ENCODE data around the gene PPP1R16B. TPM values are rescaled to one million over a fixed set of nuclear protein-coding genes. Genes with fewer than 3 reads are reported as not detected.

PPP1R16B gene
- total and polyA plus RNA-seq, 4 donors: 22.0 to 55.2 (median 37.8) TPM

DNA sequence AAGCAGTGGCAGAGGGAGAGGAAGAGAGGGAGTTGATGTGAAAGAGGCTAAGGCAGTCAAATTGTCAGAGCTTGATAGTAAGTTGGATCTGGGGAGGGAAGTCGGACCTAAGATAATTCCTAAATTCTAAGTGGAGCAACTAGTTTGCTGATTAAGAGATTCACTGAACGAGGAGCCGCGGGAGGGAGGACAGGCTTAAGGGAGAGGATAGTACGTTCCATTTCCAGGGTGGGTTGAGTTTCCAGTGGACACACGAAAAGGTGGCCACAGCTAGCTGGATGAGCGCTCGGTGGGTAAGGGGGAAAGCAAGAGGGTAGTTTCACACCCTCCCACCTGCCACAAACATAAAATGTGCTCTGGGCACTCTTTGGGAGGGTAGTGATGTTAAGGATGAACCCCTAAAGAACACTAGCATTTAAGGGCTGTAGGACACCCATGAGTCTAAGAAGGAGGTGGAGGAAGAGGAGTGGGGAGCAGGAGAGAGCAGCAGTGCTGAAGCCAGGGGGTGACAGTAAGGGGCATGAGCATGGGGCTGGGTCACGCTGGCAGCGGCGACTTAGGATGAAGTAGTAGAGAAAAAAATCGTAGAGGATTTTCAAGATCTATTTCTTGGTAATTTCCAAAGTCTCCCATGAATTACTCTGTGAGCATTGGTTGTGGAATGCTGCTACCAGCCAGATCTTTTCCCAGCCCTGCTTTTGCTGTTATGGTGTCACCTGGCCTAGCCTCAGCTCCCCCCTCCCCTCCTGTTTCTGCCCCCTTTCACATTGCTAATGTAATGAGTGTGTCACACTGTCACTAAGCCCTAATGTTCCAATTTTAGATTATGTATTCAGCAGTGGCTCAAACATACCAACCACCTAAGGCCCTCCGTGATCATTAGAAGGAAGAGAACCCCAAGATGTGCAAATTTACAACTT is 35.9 kb upstream of the PPP1R16B start:
- Histone ChIP-seq H3K4me3 (ENCODE audit: low read depth, low read length) (no peak overlapping the region), H3K27me3 (ENCODE audit: control insufficient read depth, insufficient read depth, low read length) (no peaks in the 10 kb centered on the region), H3K4me1 (ENCODE audit: control insufficient read depth, insufficient read depth, low read length) (no peaks in the 10 kb centered on the region), H3K36me3 (ENCODE audit: control insufficient read depth, insufficient read depth, low read length) (peaks cover 73% of the 10 kb centered on the region), H3K27ac (ENCODE audit: low read depth, low read length) (no peak overlapping the region), H3K9me3 (ENCODE audit: control insufficient read depth, insufficient read depth, low read length) (no peaks in the 10 kb centered on the region)
- 87% methylated on average over 6 of the region's 13 CpGs for WGBS (ENCODE audit: insufficient coverage)
- no peak for DNase-seq (ENCODE audit: low read depth in 4 of 6, low spot score in 6 of 6)

GRCh38 chr20:38770546-38770945 is 35.0 kb upstream of the PPP1R16B start:
- Histone ChIP-seq H3K27me3 (ENCODE audit: control insufficient read depth, insufficient read depth, low read length) (no peaks in the 10 kb centered on the region), H3K9me3 (ENCODE audit: control insufficient read depth, insufficient read depth, low read length) (no peaks in the 10 kb centered on the region), H3K36me3 (ENCODE audit: control insufficient read depth, insufficient read depth, low read length) (peaks cover 71% of the 10 kb centered on the region), H3K27ac (ENCODE audit: low read depth, low read length) (no peak overlapping the region), H3K4me1 (ENCODE audit: control insufficient read depth, insufficient read depth, low read length) (no peaks in the 10 kb centered on the region), H3K4me3 (ENCODE audit: low read depth, low read length) (no peak overlapping the region)
- 81% methylated on average over 2 of the region's 3 CpGs for WGBS (ENCODE audit: insufficient coverage)
- DNase-seq (ENCODE audit: low read depth in 4 of 6, low spot score in 6 of 6): no peak

DNA sequence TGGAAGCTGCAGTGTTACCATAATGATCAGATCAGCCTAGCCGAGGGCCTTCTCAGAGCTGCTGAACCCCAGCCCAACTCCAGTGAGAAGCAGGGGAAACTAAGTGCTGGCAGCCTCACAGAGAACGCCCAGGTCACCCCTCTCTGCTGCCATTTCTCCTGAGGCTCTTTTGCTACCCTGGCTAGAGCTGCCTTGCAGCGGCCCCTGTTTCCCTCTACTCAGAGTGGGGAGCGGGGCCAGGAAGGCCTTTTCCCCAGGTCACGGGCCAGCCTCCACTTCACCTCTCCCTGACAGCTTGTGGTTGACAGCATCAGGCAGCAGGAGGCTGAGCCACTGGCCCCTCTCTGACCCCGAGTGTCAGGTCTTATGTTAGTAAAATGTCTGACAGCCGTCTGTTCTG is 34.5 kb upstream of the PPP1R16B start:
- DNase-seq (ENCODE audit: low read depth in 4 of 6, low spot score in 6 of 6): no peak
- 87% methylated on average over 7 of the region's 7 CpGs for WGBS (ENCODE audit: insufficient coverage)
- Histone ChIP-seq H3K27me3 (ENCODE audit: control insufficient read depth, insufficient read depth, low read length) (no peaks in the 10 kb centered on the region), H3K4me1 (ENCODE audit: control insufficient read depth, insufficient read depth, low read length) (no peaks in the 10 kb centered on the region), H3K4me3 (ENCODE audit: low read depth, low read length) (no peak overlapping the region), H3K36me3 (ENCODE audit: control insufficient read depth, insufficient read depth, low read length) (peaks cover 71% of the 10 kb centered on the region), H3K9me3 (ENCODE audit: control insufficient read depth, insufficient read depth, low read length) (no peaks in the 10 kb centered on the region), H3K27ac (ENCODE audit: low read depth, low read length) (no peak overlapping the region)

DNA sequence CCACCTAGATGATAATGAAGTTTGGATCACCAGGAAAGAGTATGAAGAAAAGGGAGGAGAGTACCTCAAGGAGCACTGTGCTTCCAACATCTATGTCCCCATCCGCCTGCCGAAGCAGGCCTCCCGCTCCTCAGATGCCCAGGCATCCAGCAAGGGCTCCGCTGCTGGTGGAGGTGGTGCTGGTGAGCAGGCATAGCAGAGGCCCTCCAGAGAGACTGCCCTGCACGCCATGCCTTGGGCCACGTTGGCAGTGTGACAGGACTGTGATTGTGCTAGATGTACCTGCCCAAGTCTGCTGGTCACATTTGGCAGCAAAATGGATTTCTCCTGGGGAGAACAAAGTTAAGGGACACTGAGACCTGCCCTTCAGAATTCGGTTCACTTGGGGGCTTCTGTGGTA is 33.9 kb upstream of the PPP1R16B start:
- Histone ChIP-seq H3K9me3 (ENCODE audit: control insufficient read depth, insufficient read depth, low read length) (no peaks in the 10 kb centered on the region), H3K36me3 (ENCODE audit: control insufficient read depth, insufficient read depth, low read length) (peaks cover 72% of the 10 kb centered on the region), H3K27ac (ENCODE audit: low read depth, low read length) (no peak overlapping the region), H3K27me3 (ENCODE audit: control insufficient read depth, insufficient read depth, low read length) (no peaks in the 10 kb centered on the region), H3K4me1 (ENCODE audit: control insufficient read depth, insufficient read depth, low read length) (no peaks in the 10 kb centered on the region), H3K4me3 (ENCODE audit: low read depth, low read length) (no peak overlapping the region)
- 96% methylated on average over 7 of the region's 7 CpGs for WGBS (ENCODE audit: insufficient coverage)
- no peak for DNase-seq (ENCODE audit: low read depth in 4 of 6, low spot score in 6 of 6)

DNA sequence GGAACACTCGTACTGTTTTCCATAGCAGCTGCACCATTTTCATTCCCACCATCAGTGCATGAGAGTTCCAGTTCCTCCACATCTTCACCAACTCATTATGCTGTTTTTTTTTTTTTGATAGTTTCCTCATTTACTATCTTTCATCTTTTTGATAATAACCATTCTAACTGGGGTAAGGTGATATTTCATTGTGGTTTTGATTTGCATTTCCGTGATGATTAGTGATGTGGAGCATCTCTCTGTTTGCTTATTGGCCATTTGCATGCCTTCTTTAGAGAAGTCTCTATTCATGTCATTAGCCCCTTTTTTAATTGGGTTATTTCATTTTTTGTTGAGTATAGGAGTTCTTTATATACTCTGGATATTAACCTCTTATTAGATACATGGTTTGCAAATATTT is 31.3 kb upstream of the PPP1R16B start:
- H3K4me3 ChIP-seq (ENCODE audit: low read depth, low read length): no peak overlapping the region
- H3K9me3 ChIP-seq (ENCODE audit: control insufficient read depth, insufficient read depth, low read length): no peaks in the 10 kb centered on the region
- H3K27ac ChIP-seq (ENCODE audit: low read depth, low read length): no peak overlapping the region
- no peak for DNase-seq (ENCODE audit: low read depth in 4 of 6, low spot score in 6 of 6)
- H3K36me3 ChIP-seq (ENCODE audit: control insufficient read depth, insufficient read depth, low read length): peaks cover 58% of the 10 kb centered on the region
- WGBS (ENCODE audit: insufficient coverage): no CpG with 5 or more reads among the region's 2 CpGs
- no peaks in the 10 kb centered on the region for H3K27me3 ChIP-seq (ENCODE audit: control insufficient read depth, insufficient read depth, low read length)
- no peaks in the 10 kb centered on the region for H3K4me1 ChIP-seq (ENCODE audit: control insufficient read depth, insufficient read depth, low read length)

- no peak for DNase-seq (ENCODE audit: low read depth in 4 of 6, low spot score in 6 of 6)
- Histone ChIP-seq H3K27me3 (ENCODE audit: control insufficient read depth, insufficient read depth, low read length) (no peaks in the 10 kb centered on the region), H3K9me3 (ENCODE audit: control insufficient read depth, insufficient read depth, low read length) (no peaks in the 10 kb centered on the region), H3K27ac (ENCODE audit: low read depth, low read length) (no peak overlapping the region), H3K4me1 (ENCODE audit: control insufficient read depth, insufficient read depth, low read length) (no peaks in the 10 kb centered on the region), H3K4me3 (ENCODE audit: low read depth, low read length) (no peak overlapping the region), H3K36me3 (ENCODE audit: control insufficient read depth, insufficient read depth, low read length) (peaks cover 40% of the 10 kb centered on the region)
- 97% methylated on average over 6 of the region's 11 CpGs for WGBS (ENCODE audit: insufficient coverage)
These were observed 29.1 kb upstream of the PPP1R16B start for GRCh38 chr20:38776363-38776762.

DNA sequence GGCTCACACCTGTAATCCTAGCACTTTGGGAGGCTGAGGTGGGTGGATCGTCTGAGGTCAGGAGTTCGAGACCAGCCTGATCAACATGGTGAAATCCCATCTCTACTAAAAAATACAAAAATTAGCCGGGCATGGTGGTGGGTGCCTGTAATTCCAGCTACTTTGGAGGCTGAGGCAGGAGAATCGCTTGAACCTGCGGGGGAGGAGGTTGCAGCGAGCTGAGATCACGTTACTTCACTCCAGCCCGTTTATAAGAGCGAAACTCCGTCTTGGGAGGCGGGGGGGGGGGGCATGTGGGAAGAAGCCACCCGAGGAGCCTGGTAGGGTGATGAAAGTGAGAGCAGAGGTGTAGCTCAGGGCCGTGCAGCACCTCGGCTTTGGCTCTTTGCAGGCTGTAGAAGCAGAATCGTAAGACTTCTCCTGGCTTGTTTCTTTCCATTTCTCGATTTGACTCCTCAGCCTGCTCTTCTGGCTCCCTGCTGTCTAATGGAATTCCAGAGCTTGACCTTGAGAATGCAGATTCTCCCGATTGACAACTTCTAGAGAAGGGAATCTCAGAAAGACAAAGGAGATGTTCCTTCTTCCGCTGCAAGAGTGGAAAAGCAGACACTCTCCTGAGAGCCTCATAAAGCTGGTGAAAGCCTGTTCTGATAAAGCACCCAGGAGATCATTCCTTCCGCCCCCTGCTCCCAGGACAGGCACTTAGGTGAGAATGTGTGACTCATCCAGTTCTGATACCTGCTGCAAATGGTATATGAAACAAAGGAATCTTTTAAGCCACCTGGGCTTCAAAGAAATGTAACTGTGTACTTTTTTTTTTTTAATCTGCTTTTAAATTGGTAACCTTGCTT is 26.0 kb upstream of the PPP1R16B start:
- no peak overlapping the region for H3K4me3 ChIP-seq (ENCODE audit: low read depth, low read length)
- H3K27ac ChIP-seq (ENCODE audit: low read depth, low read length): no peak overlapping the region
- DNase-seq (ENCODE audit: low read depth in 4 of 6, low spot score in 6 of 6): peak in 1 of 6 donors; percentile 33
- H3K36me3 ChIP-seq (ENCODE audit: control insufficient read depth, insufficient read depth, low read length): peaks cover 13% of the 10 kb centered on the region
- 32% methylated on average over 14 of the region's 19 CpGs for WGBS (ENCODE audit: insufficient coverage)
- H3K27me3 ChIP-seq (ENCODE audit: control insufficient read depth, insufficient read depth, low read length): no peaks in the 10 kb centered on the region
- H3K9me3 ChIP-seq (ENCODE audit: control insufficient read depth, insufficient read depth, low read length): no peaks in the 10 kb centered on the region
- H3K4me1 ChIP-seq (ENCODE audit: control insufficient read depth, insufficient read depth, low read length): no peaks in the 10 kb centered on the region

GRCh38 chr20:38782275-38782674 is 23.2 kb upstream of the PPP1R16B start:
- Histone ChIP-seq H3K9me3 (ENCODE audit: control insufficient read depth, insufficient read depth, low read length) (no peaks in the 10 kb centered on the region), H3K27ac (ENCODE audit: low read depth, low read length) (no peak overlapping the region), H3K27me3 (ENCODE audit: control insufficient read depth, insufficient read depth, low read length) (no peaks in the 10 kb centered on the region), H3K4me3 (ENCODE audit: low read depth, low read length) (no peak overlapping the region), H3K36me3 (ENCODE audit: control insufficient read depth, insufficient read depth, low read length) (no peaks in the 10 kb centered on the region), H3K4me1 (ENCODE audit: control insufficient read depth, insufficient read depth, low read length) (no peaks in the 10 kb centered on the region)
- no peak for DNase-seq (ENCODE audit: low read depth in 4 of 6, low spot score in 6 of 6)
- WGBS (ENCODE audit: insufficient coverage): 60% methylated on average over 1 of the region's 3 CpGs

DNA sequence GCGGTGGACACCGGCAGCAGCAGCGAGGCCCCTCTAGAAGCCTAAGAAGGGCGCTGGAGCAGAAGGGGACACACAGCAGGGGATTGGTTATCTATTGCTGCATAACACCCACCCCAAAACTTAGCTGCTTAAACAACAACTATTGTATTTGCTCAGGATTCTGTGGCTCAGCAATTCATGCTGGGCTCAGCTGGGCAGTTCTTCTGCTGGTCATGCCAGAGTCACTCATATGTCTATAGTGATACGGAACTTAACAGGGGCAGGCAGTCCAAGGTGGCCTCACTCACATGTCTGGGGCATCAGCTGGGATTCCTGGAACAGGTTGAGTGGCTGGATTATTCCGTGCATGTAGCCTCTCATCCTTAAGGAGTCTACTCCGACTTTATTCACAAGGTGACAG is 17.6 kb upstream of the PPP1R16B start:
- H3K4me1 ChIP-seq (ENCODE audit: control insufficient read depth, insufficient read depth, low read length): no peaks in the 10 kb centered on the region
- H3K36me3 ChIP-seq (ENCODE audit: control insufficient read depth, insufficient read depth, low read length): no peaks in the 10 kb centered on the region
- no peaks in the 10 kb centered on the region for H3K27me3 ChIP-seq (ENCODE audit: control insufficient read depth, insufficient read depth, low read length)
- no peak overlapping the region for H3K27ac ChIP-seq (ENCODE audit: low read depth, low read length)
- WGBS (ENCODE audit: insufficient coverage): 85% methylated on average over 5 of the region's 7 CpGs
- H3K9me3 ChIP-seq (ENCODE audit: control insufficient read depth, insufficient read depth, low read length): no peaks in the 10 kb centered on the region
- no peak overlapping the region for H3K4me3 ChIP-seq (ENCODE audit: low read depth, low read length)
- no peak for DNase-seq (ENCODE audit: low read depth in 4 of 6, low spot score in 6 of 6)
